ENCODE measurements around the gene LMAN2.
"Not testable (repeated sequence)": the region's sequence is repeated elsewhere in the genome, so short reads cannot be mapped to it uniquely, and the experiment has no call there.

LMAN2 gene

DNA sequence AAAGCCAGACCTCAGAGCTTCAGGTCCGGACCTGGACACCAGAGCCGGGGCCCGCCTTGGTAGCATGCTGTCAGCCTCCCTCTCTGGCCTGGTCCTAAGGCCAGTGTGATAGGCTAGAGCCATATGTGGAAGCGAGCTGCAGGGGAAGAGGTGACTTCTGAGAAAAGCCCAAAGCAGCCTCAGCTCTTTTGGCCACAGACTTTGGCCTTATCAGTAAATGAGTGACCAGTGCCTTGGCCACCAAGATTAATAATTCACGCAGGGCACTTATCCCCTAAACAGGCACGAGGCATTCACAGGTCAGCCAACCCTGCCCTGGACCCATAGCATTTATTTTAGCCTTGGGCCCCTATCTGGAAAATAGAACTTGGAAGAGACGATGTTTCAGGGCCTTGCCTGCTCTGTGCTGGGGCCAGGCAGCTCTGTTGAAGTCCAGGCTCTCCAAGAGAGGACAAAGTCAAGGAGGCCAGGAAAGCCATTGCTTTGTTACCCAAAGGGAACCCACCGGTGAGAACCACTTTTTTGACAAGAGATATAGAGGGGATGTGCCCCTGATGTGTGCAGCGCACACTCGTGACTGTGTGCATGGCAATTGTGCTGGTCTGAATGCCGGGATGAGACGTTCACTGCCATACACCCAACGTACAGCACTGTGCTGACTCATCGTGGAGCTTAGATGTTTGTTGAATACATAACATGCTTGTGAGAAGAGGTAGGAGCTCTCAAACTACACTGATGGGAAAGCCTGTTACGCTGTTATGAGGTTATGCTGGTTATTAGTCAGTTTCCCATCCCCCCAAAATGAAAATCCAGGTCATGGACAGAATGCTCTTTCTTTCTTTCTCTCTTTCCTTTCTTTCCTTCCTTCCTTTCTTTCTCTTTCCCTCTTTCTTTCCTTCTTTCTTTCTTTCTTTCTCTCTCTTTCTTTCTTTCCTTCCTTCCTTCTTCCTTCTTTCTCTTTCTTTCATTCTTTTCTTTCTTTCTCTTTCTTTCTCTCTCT lies 27.7 kb upstream of the LMAN2 start:
- Histone ChIP-seq H4K20me1 (ENCODE audit: control insufficient read depth, insufficient read depth, low read depth, low read length) (no peaks in the 10 kb centered on the region), H3K79me2 (ENCODE audit: control insufficient read depth, low read length) (no peaks in the 10 kb centered on the region), H3K4me1 (ENCODE audit: control insufficient read depth, low read length) (no peaks in the 10 kb centered on the region), H3K4me3 (ENCODE audit: low read length) (no peak overlapping the region), H3K36me3 (ENCODE audit: control insufficient read depth, low read length) (no peaks in the 10 kb centered on the region), H3K27ac (ENCODE audit: low read depth, low read length) (no peak overlapping the region), H3K9me2 (replicated peaks; ENCODE audit: control insufficient read depth, low read length) (no peaks in the 10 kb centered on the region), H3K4me2 (ENCODE audit: low read length) (no peak overlapping the region), H3F3A (ENCODE audit: control insufficient read depth, insufficient read depth) (no peaks in the 10 kb centered on the region), H3K27me3 (ENCODE audit: control insufficient read depth, low read length) (peaks cover 18% of the 10 kb centered on the region; the same call in 1 of the 2 replicates), H3K9me3 (ENCODE audit: control insufficient read depth, insufficient read depth, low read length) (no peaks in the 10 kb centered on the region)
- TF ChIP-seq, protein P1, sequence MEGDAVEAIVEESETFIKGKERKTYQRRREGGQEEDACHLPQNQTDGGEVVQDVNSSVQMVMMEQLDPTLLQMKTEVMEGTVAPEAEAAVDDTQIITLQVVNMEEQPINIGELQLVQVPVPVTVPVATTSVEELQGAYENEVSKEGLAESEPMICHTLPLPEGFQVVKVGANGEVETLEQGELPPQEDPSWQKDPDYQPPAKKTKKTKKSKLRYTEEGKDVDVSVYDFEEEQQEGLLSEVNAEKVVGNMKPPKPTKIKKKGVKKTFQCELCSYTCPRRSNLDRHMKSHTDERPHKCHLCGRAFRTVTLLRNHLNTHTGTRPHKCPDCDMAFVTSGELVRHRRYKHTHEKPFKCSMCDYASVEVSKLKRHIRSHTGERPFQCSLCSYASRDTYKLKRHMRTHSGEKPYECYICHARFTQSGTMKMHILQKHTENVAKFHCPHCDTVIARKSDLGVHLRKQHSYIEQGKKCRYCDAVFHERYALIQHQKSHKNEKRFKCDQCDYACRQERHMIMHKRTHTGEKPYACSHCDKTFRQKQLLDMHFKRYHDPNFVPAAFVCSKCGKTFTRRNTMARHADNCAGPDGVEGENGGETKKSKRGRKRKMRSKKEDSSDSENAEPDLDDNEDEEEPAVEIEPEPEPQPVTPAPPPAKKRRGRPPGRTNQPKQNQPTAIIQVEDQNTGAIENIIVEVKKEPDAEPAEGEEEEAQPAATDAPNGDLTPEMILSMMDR (IDR thresholded peaks at IDR 0.05; ENCODE audit: low read depth, low read length, poor library complexity, severe bottlenecking): no peak
- no peak for TF ChIP-seq EZH2phosphoT487 (IDR thresholded peaks at IDR 0.05; ENCODE audit: borderline replicate concordance, low read length)

DNA sequence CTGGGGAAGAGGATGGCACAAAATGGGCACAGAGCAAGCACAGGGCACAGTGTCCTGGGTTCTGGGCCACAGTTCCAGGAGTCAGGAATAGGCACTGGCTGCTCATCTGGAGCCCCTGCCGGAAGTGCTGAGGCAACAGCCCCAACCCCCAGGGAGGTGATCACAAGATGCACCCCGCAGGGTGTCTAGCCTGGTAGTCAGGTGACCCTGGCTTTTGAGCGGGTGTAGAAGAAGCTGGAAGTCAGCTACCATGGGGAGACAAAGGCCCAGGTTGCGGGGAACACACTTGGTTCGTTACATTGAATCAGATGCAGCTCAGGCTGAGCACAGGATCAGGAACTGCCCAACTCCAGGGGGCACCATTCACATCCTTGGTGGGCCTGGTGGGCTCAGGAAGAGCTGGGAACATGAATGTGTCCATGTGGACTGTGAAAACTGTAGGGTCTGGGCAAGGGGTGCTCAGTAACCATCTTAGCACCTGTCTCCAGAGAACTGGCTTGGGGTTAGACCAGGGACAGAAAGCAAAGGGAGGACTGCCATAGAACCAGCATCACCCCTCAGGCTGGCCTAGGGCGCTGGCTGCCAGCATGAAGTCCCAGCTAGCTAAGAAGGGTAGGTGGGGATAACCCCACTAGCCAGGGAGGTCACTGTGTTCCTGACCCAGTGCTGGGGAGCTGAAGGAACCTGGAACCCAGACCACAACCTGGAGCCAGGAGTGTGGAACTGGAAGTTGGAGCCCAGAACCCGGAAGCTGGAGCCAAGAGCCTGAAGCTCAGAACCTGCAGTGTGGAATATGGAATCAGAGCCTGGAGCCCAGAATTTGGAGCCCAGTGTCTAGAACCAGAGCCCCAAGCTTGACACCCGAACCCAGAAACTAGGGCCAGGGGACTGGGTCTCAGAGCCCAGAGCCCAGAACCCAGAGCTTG lies 26.6 kb upstream of the LMAN2 start:
- H3K4me1 ChIP-seq (ENCODE audit: control insufficient read depth, low read length): no peaks in the 10 kb centered on the region; the same call in 1 of the 2 replicates
- no peaks in the 10 kb centered on the region for H4K20me1 ChIP-seq (ENCODE audit: control insufficient read depth, insufficient read depth, low read depth, low read length)
- TF ChIP-seq, protein P1 (IDR thresholded peaks at IDR 0.05; ENCODE audit: low read depth, low read length, poor library complexity, severe bottlenecking): no peak
- no peak for TF ChIP-seq EZH2phosphoT487 (IDR thresholded peaks at IDR 0.05; ENCODE audit: borderline replicate concordance, low read length)
- H3K36me3 ChIP-seq (ENCODE audit: control insufficient read depth, low read length): no peaks in the 10 kb centered on the region
- H3K79me2 ChIP-seq (ENCODE audit: control insufficient read depth, low read length): no peaks in the 10 kb centered on the region
- no peak overlapping the region for H3K4me2 ChIP-seq (ENCODE audit: low read length)
- peaks cover 8% of the 10 kb centered on the region; the same call in 1 of the 2 replicates for H3K27me3 ChIP-seq (ENCODE audit: control insufficient read depth, low read length)
- H3K9me2 ChIP-seq (replicated peaks; ENCODE audit: control insufficient read depth, low read length): no peaks in the 10 kb centered on the region
- H3K4me3 ChIP-seq (ENCODE audit: low read length): no peak overlapping the region
- H3K27ac ChIP-seq (ENCODE audit: low read depth, low read length): no peak overlapping the region
- H3K9me3 ChIP-seq (ENCODE audit: control insufficient read depth, insufficient read depth, low read length): no peaks in the 10 kb centered on the region
- H3F3A ChIP-seq (ENCODE audit: control insufficient read depth, insufficient read depth): no peaks in the 10 kb centered on the region

DNA sequence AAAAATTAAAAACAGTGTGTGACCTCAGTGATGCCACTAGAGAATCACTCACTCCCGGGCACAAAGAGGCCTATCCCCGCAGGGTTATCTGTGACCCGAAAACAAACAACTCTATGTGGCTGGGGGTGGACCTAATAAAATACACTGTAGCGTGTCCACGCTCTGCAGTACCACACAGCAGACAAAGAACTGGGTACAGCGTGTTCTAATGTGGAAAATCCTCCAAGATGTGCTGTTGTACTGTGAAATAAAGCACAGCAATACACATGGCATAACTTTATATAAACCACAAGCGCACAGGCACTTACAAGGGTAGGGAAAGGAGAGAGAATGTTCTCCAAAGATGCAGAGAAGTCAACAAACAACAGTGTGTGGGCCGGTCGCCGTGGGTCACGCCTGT lies 24.6 kb upstream of the LMAN2 start:
- TF ChIP-seq EZH2phosphoT487 (IDR thresholded peaks at IDR 0.05; ENCODE audit: borderline replicate concordance, low read length): no peak
- TF ChIP-seq, protein P1 (IDR thresholded peaks at IDR 0.05; ENCODE audit: low read depth, low read length, poor library complexity, severe bottlenecking): no peak
- no peak overlapping the region for H3K4me3 ChIP-seq (ENCODE audit: low read length)
- H3K36me3 ChIP-seq (ENCODE audit: control insufficient read depth, low read length): peaks cover 6% of the 10 kb centered on the region
- H3K9me2 ChIP-seq (replicated peaks; ENCODE audit: control insufficient read depth, low read length): no peaks in the 10 kb centered on the region
- H4K20me1 ChIP-seq (ENCODE audit: control insufficient read depth, insufficient read depth, low read depth, low read length): no peaks in the 10 kb centered on the region
- peaks cover 12% of the 10 kb centered on the region for H3K4me1 ChIP-seq (ENCODE audit: control insufficient read depth, low read length)
- no peaks in the 10 kb centered on the region for H3K9me3 ChIP-seq (ENCODE audit: control insufficient read depth, insufficient read depth, low read length)
- no peak overlapping the region for H3K27ac ChIP-seq (ENCODE audit: low read depth, low read length)
- no peaks in the 10 kb centered on the region for H3K27me3 ChIP-seq (ENCODE audit: control insufficient read depth, low read length)
- H3F3A ChIP-seq (ENCODE audit: control insufficient read depth, insufficient read depth): no peaks in the 10 kb centered on the region
- no peaks in the 10 kb centered on the region for H3K79me2 ChIP-seq (ENCODE audit: control insufficient read depth, low read length)
- no peak overlapping the region for H3K4me2 ChIP-seq (ENCODE audit: low read length)

DNA sequence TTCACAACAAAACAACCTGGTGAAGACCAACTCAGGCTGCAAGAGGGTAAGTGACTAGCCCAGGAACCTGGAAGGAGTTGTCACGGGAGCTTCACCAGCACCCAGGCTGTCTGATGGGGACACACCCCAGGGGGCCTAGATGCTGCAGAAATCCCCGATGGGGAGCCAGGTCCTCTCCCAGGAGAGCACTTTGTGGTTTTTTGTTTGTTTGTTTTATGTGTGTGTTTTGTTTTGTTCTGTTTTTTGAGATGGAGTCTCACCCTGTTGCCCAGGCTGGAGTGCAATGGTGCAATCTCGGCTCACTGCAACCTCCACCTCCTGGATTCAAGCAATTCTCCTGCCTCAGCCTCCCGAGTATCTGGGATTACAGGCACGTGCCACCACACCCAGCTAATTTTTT lies 24.0 kb upstream of the LMAN2 start:
- H3K27ac ChIP-seq (ENCODE audit: low read depth, low read length); H3K4me3 ChIP-seq (ENCODE audit: low read length); H3K79me2 ChIP-seq (ENCODE audit: control insufficient read depth, low read length); H3K4me2 ChIP-seq (ENCODE audit: low read length); H3F3A ChIP-seq (ENCODE audit: control insufficient read depth, insufficient read depth); H4K20me1 ChIP-seq (ENCODE audit: control insufficient read depth, insufficient read depth, low read depth, low read length); H3K27me3 ChIP-seq (ENCODE audit: control insufficient read depth, low read length); H3K36me3 ChIP-seq (ENCODE audit: control insufficient read depth, low read length); H3K9me3 ChIP-seq (ENCODE audit: control insufficient read depth, insufficient read depth, low read length); H3K9me2 ChIP-seq (replicated peaks; ENCODE audit: control insufficient read depth, low read length): not testable (repeated sequence)
- H3K4me1 ChIP-seq (ENCODE audit: control insufficient read depth, low read length): peaks cover 12% of the 10 kb centered on the region
